ENCODE data around the gene MDK.

The MDK gene

GRCh38 chr11:46383404-46383758, 1.9 kb downstream of the MDK start:
- Histone ChIP-seq H2BK15ac (replicated peaks; ENCODE audit: low read depth) (no peak overlapping the region), H2BK5ac (ENCODE audit: low read length) (no peak overlapping the region), H3K4me3 (ENCODE audit: low read length) (no peak overlapping the region), H3K27ac (ENCODE audit: low read depth, low read length) (no peak overlapping the region), H4K5ac (ENCODE audit: low read length) (no peak overlapping the region), H3K79me1 (ENCODE audit: low read length) (no peaks in the 10 kb centered on the region), H2AK5ac (ENCODE audit: low read length) (no peak overlapping the region), H3K36me3 (ENCODE audit: control insufficient read depth, insufficient read depth, low read length) (no peaks in the 10 kb centered on the region), H4K8ac (ENCODE audit: low read depth, low read length) (no peak overlapping the region), H3K4me2 (ENCODE audit: low read length) (no peak overlapping the region), H3K23ac (ENCODE audit: low read length) (no peak overlapping the region), H3K27me3 (ENCODE audit: insufficient read depth, low read length, poor library complexity) (no peaks in the 10 kb centered on the region), H2BK120ac (ENCODE audit: low read depth, low read length) (no peak overlapping the region), H3K79me2 (ENCODE audit: control insufficient read depth, insufficient read depth, low read length) (no peaks in the 10 kb centered on the region), H3K18ac (ENCODE audit: low read length) (no peak overlapping the region), H3K56ac (ENCODE audit: low read length) (no peak overlapping the region), H3K9ac (ENCODE audit: low read length) (no peak overlapping the region), H3K4me1 (ENCODE audit: control insufficient read depth, low read depth, low read length) (peaks cover 8% of the 10 kb centered on the region), H3K4ac (ENCODE audit: low read depth, low read length) (no peak overlapping the region)
- DNase-seq = no peak
- no CpG with 5 or more reads among the region's 7 CpGs for WGBS (ENCODE audit: extremely low coverage, insufficient coverage, low lambda C conversion rate)

- Histone ChIP-seq H3K18ac (ENCODE audit: low read length) (no peak overlapping the region), H3K4me3 (ENCODE audit: low read length) (no peak overlapping the region), H3K36me3 (ENCODE audit: control insufficient read depth, insufficient read depth, low read length) (no peaks in the 10 kb centered on the region), H3K4ac (ENCODE audit: low read depth, low read length) (no peak overlapping the region), H4K8ac (ENCODE audit: low read depth, low read length) (no peak overlapping the region), H3K4me1 (ENCODE audit: control insufficient read depth, low read depth, low read length) (peaks cover 9% of the 10 kb centered on the region), H3K4me2 (ENCODE audit: low read length) (no peak overlapping the region), H3K56ac (ENCODE audit: low read length) (no peak overlapping the region), H3K27ac (ENCODE audit: low read depth, low read length) (no peak overlapping the region), H3K9ac (ENCODE audit: low read length) (no peak overlapping the region), H2BK120ac (ENCODE audit: low read depth, low read length) (no peak overlapping the region), H3K79me1 (ENCODE audit: low read length) (no peaks in the 10 kb centered on the region), H3K79me2 (ENCODE audit: control insufficient read depth, insufficient read depth, low read length) (no peaks in the 10 kb centered on the region), H3K23ac (ENCODE audit: low read length) (no peak overlapping the region), H2BK15ac (replicated peaks; ENCODE audit: low read depth) (no peak overlapping the region), H3K27me3 (ENCODE audit: insufficient read depth, low read length, poor library complexity) (no peaks in the 10 kb centered on the region), H2AK5ac (ENCODE audit: low read length) (no peak overlapping the region), H4K5ac (ENCODE audit: low read length) (no peak overlapping the region), H2BK5ac (ENCODE audit: low read length) (no peak overlapping the region)
- DNase-seq = no peak
- WGBS (ENCODE audit: extremely low coverage, insufficient coverage, low lambda C conversion rate) = no CpG with 5 or more reads among the region's 12 CpGs
These were observed 2.7 kb downstream of the MDK start for GRCh38 chr11:46383974-46384701.

GRCh38 chr11:46385169-46386004, 3.9 kb downstream of the MDK start:
- H3K27me3 ChIP-seq (ENCODE audit: insufficient read depth, low read length, poor library complexity) = peaks cover 7% of the 10 kb centered on the region
- H3K79me2 ChIP-seq (ENCODE audit: control insufficient read depth, insufficient read depth, low read length) = no peaks in the 10 kb centered on the region
- no peak overlapping the region for H3K27ac ChIP-seq (ENCODE audit: low read depth, low read length)
- H2BK15ac ChIP-seq (replicated peaks; ENCODE audit: low read depth) = no peak overlapping the region
- H3K4ac ChIP-seq (ENCODE audit: low read depth, low read length) = no peak overlapping the region
- no peaks in the 10 kb centered on the region for H3K36me3 ChIP-seq (ENCODE audit: control insufficient read depth, insufficient read depth, low read length)
- no peak overlapping the region for H3K4me2 ChIP-seq (ENCODE audit: low read length)
- H3K79me1 ChIP-seq (ENCODE audit: low read length) = no peaks in the 10 kb centered on the region
- no CpG with 5 or more reads among the region's 47 CpGs for WGBS (ENCODE audit: extremely low coverage, insufficient coverage, low lambda C conversion rate)
- DNase-seq = no peak
- no peak overlapping the region for H4K8ac ChIP-seq (ENCODE audit: low read depth, low read length)
- no peak overlapping the region for H2BK120ac ChIP-seq (ENCODE audit: low read depth, low read length)
- H2AK5ac ChIP-seq (ENCODE audit: low read length) = no peak overlapping the region
- H3K4me1 ChIP-seq (ENCODE audit: control insufficient read depth, low read depth, low read length) = peaks cover 9% of the 10 kb centered on the region
- H2BK5ac ChIP-seq (ENCODE audit: low read length) = no peak overlapping the region
- H4K5ac ChIP-seq (ENCODE audit: low read length) = no peak overlapping the region
- H3K4me3 ChIP-seq (ENCODE audit: low read length) = no peak overlapping the region
- H3K23ac ChIP-seq (ENCODE audit: low read length) = no peak overlapping the region
- H3K18ac ChIP-seq (ENCODE audit: low read length) = no peak overlapping the region
- no peak overlapping the region for H3K9ac ChIP-seq (ENCODE audit: low read length)
- no peak overlapping the region for H3K56ac ChIP-seq (ENCODE audit: low read length)

- H4K5ac ChIP-seq (ENCODE audit: low read length) = no peak overlapping the region
- H3K9ac ChIP-seq (ENCODE audit: low read length) = no peak overlapping the region
- no peak overlapping the region for H3K4me3 ChIP-seq (ENCODE audit: low read length)
- H3K4me1 ChIP-seq (ENCODE audit: control insufficient read depth, low read depth, low read length) = peaks cover 9% of the 10 kb centered on the region
- H3K4ac ChIP-seq (ENCODE audit: low read depth, low read length) = no peak overlapping the region
- H3K18ac ChIP-seq (ENCODE audit: low read length) = no peak overlapping the region
- no peak for DNase-seq
- no peak overlapping the region for H2BK5ac ChIP-seq (ENCODE audit: low read length)
- H2BK15ac ChIP-seq (replicated peaks; ENCODE audit: low read depth) = no peak overlapping the region
- no peaks in the 10 kb centered on the region for H3K36me3 ChIP-seq (ENCODE audit: control insufficient read depth, insufficient read depth, low read length)
- H3K4me2 ChIP-seq (ENCODE audit: low read length) = no peak overlapping the region
- no peaks in the 10 kb centered on the region for H3K79me1 ChIP-seq (ENCODE audit: low read length)
- no peak overlapping the region for H4K8ac ChIP-seq (ENCODE audit: low read depth, low read length)
- no peak overlapping the region for H3K23ac ChIP-seq (ENCODE audit: low read length)
- H3K79me2 ChIP-seq (ENCODE audit: control insufficient read depth, insufficient read depth, low read length) = no peaks in the 10 kb centered on the region
- no peak overlapping the region for H3K27ac ChIP-seq (ENCODE audit: low read depth, low read length)
- H3K27me3 ChIP-seq (ENCODE audit: insufficient read depth, low read length, poor library complexity) = peaks cover 13% of the 10 kb centered on the region
- no CpG with 5 or more reads among the region's 25 CpGs for WGBS (ENCODE audit: extremely low coverage, insufficient coverage, low lambda C conversion rate)
- H2BK120ac ChIP-seq (ENCODE audit: low read depth, low read length) = no peak overlapping the region
- no peak overlapping the region for H2AK5ac ChIP-seq (ENCODE audit: low read length)
- H3K56ac ChIP-seq (ENCODE audit: low read length) = no peak overlapping the region
These were observed 4.6 kb downstream of the MDK start for GRCh38 chr11:46386005-46386578.

- Histone ChIP-seq H3K79me2 (ENCODE audit: control insufficient read depth, insufficient read depth, low read length) (no peaks in the 10 kb centered on the region), H3K4me2 (ENCODE audit: low read length) (no peak overlapping the region), H2BK120ac (ENCODE audit: low read depth, low read length) (no peak overlapping the region), H3K18ac (ENCODE audit: low read length) (no peak overlapping the region), H3K79me1 (ENCODE audit: low read length) (no peaks in the 10 kb centered on the region), H2BK15ac (replicated peaks; ENCODE audit: low read depth) (no peak overlapping the region), H4K5ac (ENCODE audit: low read length) (no peak overlapping the region), H3K4me3 (ENCODE audit: low read length) (no peak overlapping the region), H3K27me3 (ENCODE audit: insufficient read depth, low read length, poor library complexity) (peaks cover 16% of the 10 kb centered on the region), H2AK5ac (ENCODE audit: low read length) (no peak overlapping the region), H3K4ac (ENCODE audit: low read depth, low read length) (no peak overlapping the region), H3K36me3 (ENCODE audit: control insufficient read depth, insufficient read depth, low read length) (no peaks in the 10 kb centered on the region), H3K23ac (ENCODE audit: low read length) (no peak overlapping the region), H3K4me1 (ENCODE audit: control insufficient read depth, low read depth, low read length) (peaks cover 9% of the 10 kb centered on the region), H3K27ac (ENCODE audit: low read depth, low read length) (no peak overlapping the region), H3K9ac (ENCODE audit: low read length) (no peak overlapping the region), H2BK5ac (ENCODE audit: low read length) (no peak overlapping the region), H4K8ac (ENCODE audit: low read depth, low read length) (no peak overlapping the region), H3K56ac (ENCODE audit: low read length) (no peak overlapping the region)
- WGBS (ENCODE audit: extremely low coverage, insufficient coverage, low lambda C conversion rate) = no CpG with 5 or more reads among the region's 4 CpGs
- DNase-seq = no peak
These were observed 5.2 kb downstream of the MDK start for GRCh38 chr11:46386674-46387073.
